ENCODE results near the gene TPRN. TPM values are rescaled to one million over a fixed set of nuclear protein-coding genes. Genes with fewer than 3 reads are reported as not detected.

The TPRN gene
- polyA plus RNA-seq, 4 donors = 34.1 to 98.4 (median 65.9) TPM

- H3K9me3 ChIP-seq (ENCODE audit: control insufficient read depth in 2 of 2, insufficient read depth in 1 of 2, low read depth in 1 of 2, low read length in 1 of 2) = peaks cover 0 to 2% of the 10 kb centered on the region in 2 donors
- no peak overlapping the region for H3K27ac ChIP-seq (ENCODE audit: low read depth in 1 of 3, low read length in 2 of 3)
- WGBS, 3 donors = 56 to 60% (median 59%) methylated on average over 9 of the region's 9 CpGs
- no peaks in the 10 kb centered on the region for H3K36me3 ChIP-seq (ENCODE audit: control insufficient read depth in 3 of 3, insufficient read depth in 2 of 3, low read depth in 1 of 3, low read length in 3 of 3)
- no peak for DNase-seq
- H3K4me3 ChIP-seq (ENCODE audit: low read depth in 1 of 3, low read length in 3 of 3) = no peak overlapping the region
- no peaks in the 10 kb centered on the region for H3K4me1 ChIP-seq (ENCODE audit: control insufficient read depth in 3 of 3, insufficient read depth in 2 of 3, low read depth in 1 of 3, low read length in 2 of 3)
- FAIRE-seq = no peak
- H3K27me3 ChIP-seq (ENCODE audit: control insufficient read depth in 3 of 3, insufficient read depth in 3 of 3, low read length in 3 of 3) = peaks cover 0 to 56% (median 8%) of the 10 kb centered on the region in 3 donors
Observed at GRCh38 chr9:137146527-137146918, 54.0 kb downstream of the TPRN start.

- H3K36me3 ChIP-seq (ENCODE audit: control insufficient read depth in 3 of 3, insufficient read depth in 2 of 3, low read depth in 1 of 3, low read length in 3 of 3) = no peaks in the 10 kb centered on the region
- H3K4me1 ChIP-seq (ENCODE audit: control insufficient read depth in 3 of 3, insufficient read depth in 2 of 3, low read depth in 1 of 3, low read length in 2 of 3) = no peaks in the 10 kb centered on the region
- H3K27me3 ChIP-seq (ENCODE audit: control insufficient read depth in 3 of 3, insufficient read depth in 3 of 3, low read length in 3 of 3) = peaks cover 0 to 62% (median 8%) of the 10 kb centered on the region in 3 donors
- H3K9me3 ChIP-seq (ENCODE audit: control insufficient read depth in 2 of 2, insufficient read depth in 1 of 2, low read depth in 1 of 2, low read length in 1 of 2) = no peaks in the 10 kb centered on the region
- no peak overlapping the region for H3K27ac ChIP-seq (ENCODE audit: low read depth in 1 of 3, low read length in 2 of 3)
- 50 to 54% (median 51%) methylated on average over 40 to 49 of the region's 49 CpGs for WGBS, 3 donors
- H3K4me3 ChIP-seq (ENCODE audit: low read depth in 1 of 3, low read length in 3 of 3) = no peak overlapping the region
- FAIRE-seq = no peak
- no peak for DNase-seq
Observed at GRCh38 chr9:137145731-137146526, 54.6 kb downstream of the TPRN start.

GRCh38 chr9:137143459-137143858 is 57.1 kb downstream of the TPRN start:
- DNase-seq = no peak
- no peaks in the 10 kb centered on the region for H3K4me1 ChIP-seq (ENCODE audit: control insufficient read depth in 3 of 3, insufficient read depth in 2 of 3, low read depth in 1 of 3, low read length in 2 of 3)
- WGBS, 3 donors = 56 to 77% (median 70%) methylated on average over 4 of the region's 4 CpGs
- no peaks in the 10 kb centered on the region for H3K36me3 ChIP-seq (ENCODE audit: control insufficient read depth in 3 of 3, insufficient read depth in 2 of 3, low read depth in 1 of 3, low read length in 3 of 3)
- H3K4me3 ChIP-seq (ENCODE audit: low read depth in 1 of 3, low read length in 3 of 3) = no peak overlapping the region
- no peaks in the 10 kb centered on the region for H3K9me3 ChIP-seq (ENCODE audit: control insufficient read depth in 2 of 2, insufficient read depth in 1 of 2, low read depth in 1 of 2, low read length in 1 of 2)
- H3K27me3 ChIP-seq (ENCODE audit: control insufficient read depth in 3 of 3, insufficient read depth in 3 of 3, low read length in 3 of 3) = peaks cover 10 to 70% (median 26%) of the 10 kb centered on the region in 3 donors
- no peak for FAIRE-seq
- no peak overlapping the region for H3K27ac ChIP-seq (ENCODE audit: low read depth in 1 of 3, low read length in 2 of 3)

DNA sequence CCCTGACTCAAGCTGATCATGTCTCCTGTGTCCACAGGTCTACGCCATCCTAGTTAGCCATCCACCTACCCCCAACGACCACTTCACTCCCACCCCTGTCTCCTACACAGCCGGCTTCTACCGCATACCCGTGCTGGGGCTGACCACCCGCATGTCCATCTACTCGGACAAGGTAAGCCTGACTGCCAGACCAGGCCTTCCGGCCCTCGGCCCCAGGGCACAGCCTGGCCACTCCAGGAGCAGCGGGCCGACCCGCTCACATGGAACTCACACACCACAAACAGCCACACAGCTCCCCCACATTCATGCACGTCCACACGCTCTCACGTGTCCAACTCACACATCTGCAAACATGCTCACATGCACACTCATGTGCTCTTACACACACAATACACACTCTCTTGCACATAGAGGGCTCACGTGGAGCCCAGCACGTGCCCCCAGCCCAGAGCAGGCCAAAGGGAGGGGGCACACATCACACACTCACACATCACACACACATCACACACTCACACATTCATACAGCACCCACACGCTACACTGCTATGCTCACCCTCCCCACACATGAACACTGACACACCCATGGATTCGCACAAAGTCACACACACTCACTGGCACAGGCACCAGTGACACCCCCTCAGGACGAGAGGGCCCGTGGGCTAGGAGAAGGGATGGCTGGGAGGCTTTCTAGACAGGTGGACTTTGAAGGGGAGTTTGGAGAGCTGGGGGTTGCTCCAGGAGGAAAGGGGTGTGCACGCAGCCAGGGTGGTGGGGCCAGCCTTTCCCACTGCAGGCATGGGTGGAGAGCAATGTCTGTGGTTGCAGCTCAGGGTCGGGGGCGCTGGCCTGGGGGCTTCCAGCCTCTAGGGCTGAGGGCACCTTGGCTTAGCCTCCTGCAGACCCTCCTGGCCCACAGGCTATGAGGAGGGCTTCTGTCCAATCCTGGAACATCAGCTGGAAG is 58.3 kb downstream of the TPRN start:
- Histone ChIP-seq H3K9me3 (ENCODE audit: control insufficient read depth in 2 of 2, insufficient read depth in 1 of 2, low read depth in 1 of 2, low read length in 1 of 2) (no peaks in the 10 kb centered on the region), H3K27ac (ENCODE audit: low read depth in 1 of 3, low read length in 2 of 3) (no peak overlapping the region), H3K4me3 (ENCODE audit: low read depth in 1 of 3, low read length in 3 of 3) (no peak overlapping the region), H3K36me3 (ENCODE audit: control insufficient read depth in 3 of 3, insufficient read depth in 2 of 3, low read depth in 1 of 3, low read length in 3 of 3) (no peaks in the 10 kb centered on the region), H3K4me1 (ENCODE audit: control insufficient read depth in 3 of 3, insufficient read depth in 2 of 3, low read depth in 1 of 3, low read length in 2 of 3) (no peaks in the 10 kb centered on the region), H3K27me3 (ENCODE audit: control insufficient read depth in 3 of 3, insufficient read depth in 3 of 3, low read length in 3 of 3) (peaks cover 10 to 72% (median 23%) of the 10 kb centered on the region in 3 donors)
- 64 to 77% (median 70%) methylated on average over 24 of the region's 24 CpGs for WGBS, 3 donors
- DNase-seq (no peak), FAIRE-seq (no peak)

Other genes starting within 250 kb of the TPRN start
- gene LCN12, start 248.5 kb downstream of the TPRN start, polyA plus RNA-seq = 10 to 100 TPM in 1 of 4 donors, 1 to 10 TPM in 2, not detected in 1; 2.2 to 88.7 (median 3.4) TPM
- gene PTGDS, start 223.2 kb downstream of the TPRN start, polyA plus RNA-seq = 10 to 100 TPM in 2 of 4 donors, 1 to 10 TPM in 1, under 1 TPM in 1; 0.86 to 38.0 (median 19.4) TPM
- gene LCNL1, start 217.7 kb downstream of the TPRN start, polyA plus RNA-seq = under 1 TPM in 2 of 4 donors, not detected in 2; 0.07 to 0.16 TPM
- gene PAXX, start 208.3 kb downstream of the TPRN start, polyA plus RNA-seq = 10 to 100 TPM; 33.7 to 85.9 (median 75.5) TPM
- gene CLIC3, start 204.2 kb downstream of the TPRN start, polyA plus RNA-seq = 1 to 10 TPM in 2 of 4 donors, under 1 TPM in 1, not detected in 1; 0.81 to 6.2 (median 1.4) TPM
- gene ABCA2, start 172.5 kb downstream of the TPRN start, polyA plus RNA-seq = 10 to 100 TPM in 2 of 4 donors, 1 to 10 TPM in 2; 3.4 to 29.0 (median 8.8) TPM
- under 1 TPM in 2 of 4 donors, not detected in 2; 0.09 to 0.90 TPM for gene FUT7, start 168.7 kb downstream of the TPRN start, polyA plus RNA-seq
- 10 to 100 TPM; 18.3 to 84.6 (median 33.7) TPM for gene NPDC1, start 154.6 kb downstream of the TPRN start, polyA plus RNA-seq
- gene ENTPD2, start 146.7 kb downstream of the TPRN start, polyA plus RNA-seq = 10 to 100 TPM in 2 of 4 donors, 1 to 10 TPM in 2; 5.5 to 16.5 (median 8.3) TPM
- gene SAPCD2, start 130.2 kb downstream of the TPRN start, polyA plus RNA-seq = 10 to 100 TPM in 2 of 4 donors, 1 to 10 TPM in 1, under 1 TPM in 1; 0.81 to 22.2 (median 7.0) TPM
- gene UAP1L1, start 123.2 kb downstream of the TPRN start, polyA plus RNA-seq = 10 to 100 TPM in 1 of 4 donors, 1 to 10 TPM in 2, under 1 TPM in 1; 0.89 to 25.8 (median 5.3) TPM
- 10 to 100 TPM; 40.3 to 69.4 (median 42.5) TPM for gene MAN1B1, start 113.8 kb downstream of the TPRN start, polyA plus RNA-seq
- gene DPP7, start 86.0 kb downstream of the TPRN start, polyA plus RNA-seq = 100 to 1,000 TPM in 3 of 4 donors, 10 to 100 TPM in 1; 66.2 to 179 (median 121) TPM
- gene GRIN1, start 61.6 kb downstream of the TPRN start, polyA plus RNA-seq = under 1 TPM in 2 of 4 donors, not detected in 2; 0.79 to 0.92 TPM
- 10 to 100 TPM in 1 of 4 donors, 1 to 10 TPM in 2, under 1 TPM in 1; 0.67 to 13.0 (median 1.4) TPM for gene LRRC26, start 30.7 kb downstream of the TPRN start, polyA plus RNA-seq
- not detected for gene TMEM210, start 28.7 kb downstream of the TPRN start, polyA plus RNA-seq
- gene ANAPC2, start 12.2 kb downstream of the TPRN start, polyA plus RNA-seq = 10 to 100 TPM; 20.0 to 44.2 (median 37.0) TPM
- gene SSNA1, start 12.1 kb downstream of the TPRN start, polyA plus RNA-seq = 100 to 1,000 TPM in 2 of 4 donors, 10 to 100 TPM in 2; 68.9 to 146 (median 103) TPM
- gene TMEM203, start 4.9 kb upstream of the TPRN start, polyA plus RNA-seq = 10 to 100 TPM; 33.0 to 38.2 (median 35.0) TPM
- 10 to 100 TPM in 2 of 4 donors, 1 to 10 TPM in 2; 9.2 to 15.3 (median 12.1) TPM for gene NDOR1, start 5.0 kb upstream of the TPRN start, polyA plus RNA-seq
- gene RNF208, start 21.5 kb upstream of the TPRN start, polyA plus RNA-seq = 10 to 100 TPM in 1 of 4 donors, 1 to 10 TPM in 3; 2.7 to 10.8 (median 8.3) TPM
- gene CYSRT1, start 24.4 kb upstream of the TPRN start, polyA plus RNA-seq = 10 to 100 TPM in 1 of 4 donors, 1 to 10 TPM in 1, under 1 TPM in 2; 0.57 to 70.0 (median 1.5) TPM
- gene RNF224, start 26.8 kb upstream of the TPRN start, polyA plus RNA-seq = 10 to 100 TPM in 1 of 4 donors, under 1 TPM in 1, not detected in 2; 0.03 to 83.7 TPM
- 10 to 100 TPM in 1 of 4 donors, under 1 TPM in 3; 0.21 to 30.3 (median 0.85) TPM for gene SLC34A3, start 30.2 kb upstream of the TPRN start, polyA plus RNA-seq
- gene TUBB4B, start 40.5 kb upstream of the TPRN start, polyA plus RNA-seq = 100 to 1,000 TPM; 365 to 445 (median 372) TPM
- 1 to 10 TPM in 1 of 4 donors, not detected in 3; 3.9 TPM for gene STPG3, start 50.5 kb upstream of the TPRN start, polyA plus RNA-seq
- 10 to 100 TPM; 34.7 to 62.5 (median 40.1) TPM for gene NELFB, start 54.6 kb upstream of the TPRN start, polyA plus RNA-seq
- 10 to 100 TPM in 2 of 4 donors, 1 to 10 TPM in 2; 3.4 to 21.5 (median 15.4) TPM for gene TOR4A, start 77.0 kb upstream of the TPRN start, polyA plus RNA-seq
- gene NRARP, start 101.5 kb upstream of the TPRN start, polyA plus RNA-seq = 10 to 100 TPM in 2 of 4 donors, 1 to 10 TPM in 2; 3.2 to 39.9 (median 8.9) TPM
- 10 to 100 TPM; 15.0 to 47.8 (median 32.4) TPM for gene EXD3, start 222.4 kb upstream of the TPRN start, polyA plus RNA-seq
- 10 to 100 TPM in 3 of 4 donors, 1 to 10 TPM in 1; 8.0 to 38.0 (median 20.7) TPM for gene NOXA1, start 222.7 kb upstream of the TPRN start, polyA plus RNA-seq
- 10 to 100 TPM; 15.9 to 85.4 (median 40.8) TPM for gene ENTPD8, start 240.6 kb upstream of the TPRN start, polyA plus RNA-seq

All from small intestine (tissue), 7 donors.